ENCODE results near the gene PPTC7. TPM values are rescaled to one million over a fixed set of nuclear protein-coding genes. Genes with fewer than 3 reads are reported as not detected.
"Not testable (repeated sequence)": the region's sequence is repeated elsewhere in the genome, so short reads cannot be mapped to it uniquely, and the experiment has no call there.

The PPTC7 gene
- total and polyA plus RNA-seq, 10 of the 15 experiments (the other 5 are each of a cell fraction or from before 2014, with no cell fraction given): 4.0 to 69.6 (median 12.3) TPM

- Histone ChIP-seq H3K27me3 (replicated peaks in 1 of 2; ENCODE audit: control insufficient read depth in 2 of 2, insufficient read depth in 2 of 2, low read length in 1 of 2) (no peaks in the 10 kb centered on the region), H4K20me1 (ENCODE audit: control insufficient read depth, insufficient read depth) (no peaks in the 10 kb centered on the region), H3K9ac (ENCODE audit: control insufficient read depth, insufficient read depth, low read length) (no peak overlapping the region), H3K9me3 (replicated peaks; ENCODE audit: control insufficient read depth, insufficient read depth, low read length) (no peaks in the 10 kb centered on the region; the same call in 2 of the 3 replicates), H2AFZ (ENCODE audit: control insufficient read depth, low read depth, low read length) (no peak overlapping the region), H3K79me2 (ENCODE audit: control insufficient read depth, insufficient read depth, low read length) (peaks cover 99% of the 10 kb centered on the region), H3K4me2 (ENCODE audit: control insufficient read depth, insufficient read depth) (no peak overlapping the region), H3K36me3 (ENCODE audit: control insufficient read depth in 2 of 2, insufficient read depth in 2 of 2, low read length in 1 of 2) (peaks cover 2 to 9% of the 10 kb centered on the region in 2 experiments; a peak in 3 of 4 replicates), H3K4me3 (no peak overlapping the region), H3K4me1 (ENCODE audit: control insufficient read depth, insufficient read depth, low read length) (peaks cover 17% of the 10 kb centered on the region), H3K27ac (ENCODE audit: control insufficient read depth, insufficient read depth) (no peak overlapping the region)
- in situ Hi-C loops (cut with MboI): no loop called here
- SMC1A ChIA-PET (ENCODE audit: uncharacterized antibody, unreplicated experiment): interaction anchor here (0.6 to 10.8 kb wide), 6 partner anchors 8 to 107 kb away, joined by 3 to 187 read pairs (median 5); no protein-coding TSS in a partner anchor
- CTCF ChIA-PET: interaction anchor here (0.6 to 3.4 kb wide), 10 partner anchors 8 to 92 kb away, joined by 3 to 10 read pairs (median 4); partner anchors contain the start of genes FAM216A and GPN3
- no peak for DNase-seq (ENCODE audit: low read depth, low spot score)
- RAD21 ChIA-PET (ENCODE audit: unreplicated experiment): interaction anchor here (0.6 to 0.9 kb wide), 3 partner anchors 22 to 204 kb away, joined by 3 to 4 read pairs (median 3); no protein-coding TSS in a partner anchor
- POLR2A ChIA-PET: interaction anchor here (0.6 to 2.7 kb wide), 6 partner anchors 8 to 30 kb away, joined by 3 to 14 read pairs (median 6); no protein-coding TSS in a partner anchor
- no TSS peak for BruUV-seq (replicated peaks)
- intact Hi-C loops (cut with micrococcal nuclease; ENCODE audit: unreplicated experiment): no loop called here
- TF ChIP-seq NFIC (IDR thresholded peaks at IDR 0.05; ENCODE audit: low read depth, low read length) (no peak), YY1 (IDR thresholded peaks at IDR 0.05; ENCODE audit: low read depth, low read length) (no peak), ZBED1 (IDR thresholded peaks at IDR 0.05; ENCODE audit: borderline replicate concordance) (no peak), IRF5 (IDR thresholded peaks at IDR 0.05; ENCODE audit: borderline replicate concordance) (no peak), SUPT20H (IDR thresholded peaks at IDR 0.05; ENCODE audit: borderline replicate concordance, control insufficient read depth, low read depth, low read length) (no peak), RBBP5 (conservative IDR thresholded peaks at IDR 0.05) (no peak), USF2 (IDR thresholded peaks at IDR 0.05; ENCODE audit: borderline replicate concordance, low read depth, low read length) (no peak), GATAD2B (conservative IDR thresholded peaks at IDR 0.05; ENCODE audit: low read depth) (no peak)
- ATAC-seq: no peak
- FAIRE-seq: no peak
- WGBS (ENCODE audit: insufficient coverage, insufficient replicate concordance, low lambda C conversion rate, missing lambda C conversion rate): 91% methylated on average over 5 of the region's 5 CpGs
Observed at GRCh38 chr12:110560048-110560447, 23.1 kb downstream of the PPTC7 start.

- BruUV-seq (replicated peaks); H3K27me3 ChIP-seq (replicated peaks in 1 of 2; ENCODE audit: control insufficient read depth in 2 of 2, insufficient read depth in 2 of 2, low read length in 1 of 2); H3K9ac ChIP-seq (ENCODE audit: control insufficient read depth, insufficient read depth, low read length); FAIRE-seq; H3K4me2 ChIP-seq (ENCODE audit: control insufficient read depth, insufficient read depth); RAD21 ChIA-PET (ENCODE audit: unreplicated experiment); H3K27ac ChIP-seq (ENCODE audit: control insufficient read depth, insufficient read depth); H3K36me3 ChIP-seq (ENCODE audit: control insufficient read depth in 2 of 2, insufficient read depth in 2 of 2, low read length in 1 of 2); intact Hi-C loops (cut with micrococcal nuclease; ENCODE audit: unreplicated experiment); ATAC-seq; H3K9me3 ChIP-seq (replicated peaks; ENCODE audit: control insufficient read depth, insufficient read depth, low read length); H4K20me1 ChIP-seq (ENCODE audit: control insufficient read depth, insufficient read depth); in situ Hi-C loops (cut with MboI); H2AFZ ChIP-seq (ENCODE audit: control insufficient read depth, low read depth, low read length); DNase-seq (ENCODE audit: low read depth, low spot score); H3K4me3 ChIP-seq: not testable (repeated sequence)
- 98% methylated on average over 2 of the region's 2 CpGs for WGBS (ENCODE audit: insufficient coverage, insufficient replicate concordance, low lambda C conversion rate, missing lambda C conversion rate)
- ChIA-PET SMC1A (ENCODE audit: uncharacterized antibody, unreplicated experiment) (interaction anchor here (1.0 to 10.8 kb wide), 5 partner anchors 9 to 42 kb away, joined by 3 to 187 read pairs (median 5); no protein-coding TSS in a partner anchor), CTCF (interaction anchor here (0.8 to 2.4 kb wide), 6 partner anchors 9 to 91 kb away, joined by 3 to 9 read pairs (median 4); partner anchors contain the start of genes FAM216A and GPN3), POLR2A (interaction anchor here (1.3 to 2.7 kb wide), 4 partner anchors 8 to 25 kb away, joined by 8 to 14 read pairs (median 12); no protein-coding TSS in a partner anchor)
- H3K79me2 ChIP-seq (ENCODE audit: control insufficient read depth, insufficient read depth, low read length): peaks cover 99% of the 10 kb centered on the region
- H3K4me1 ChIP-seq (ENCODE audit: control insufficient read depth, insufficient read depth, low read length): peaks cover 15% of the 10 kb centered on the region
Observed at GRCh38 chr12:110558945-110559344, 24.2 kb downstream of the PPTC7 start.

Measured in GM12878 (cell line).